PC-9 (cell line): ENCODE results near the gene CCDC51. TPM values are rescaled to one million over a fixed set of nuclear protein-coding genes. Genes with fewer than 3 reads are reported as not detected.

Experiments
- BruUV-seq: library from RNA; stranded (reverse); fragments of 400-500 nt; replicated peaks from 2 replicates; lab custom pipeline; 2021; lab: Mats Ljungman, UMichigan
- CTCF ChIA-PET: fragments of 300-600 bp; sonication (Branson Sonifier 250); formaldehyde crosslinking; loops from one replicate; lab custom pipeline; 2022; ENCODE audit warnings: antibody characterized with exemption; lab: Charles Lee
- POLR2A ChIA-PET: fragments of 300-600 bp; sonication (Branson Sonifier 250); formaldehyde crosslinking; loops from one replicate; lab custom pipeline; 2022; ENCODE audit warnings: antibody characterized with exemption; ENCODE audit not compliant: unreplicated experiment; lab: Charles Lee
- DNase-seq, 2 experiments: peaks; one replicate each; pipeline versions ENCODE4 v3.0.0 to v3.0.0-alpha.2; 2015 to 2022; ENCODE audit warnings: mixed read lengths in 1 of 2
- H2AFZ ChIP-seq: fragments of 200-600 bp; sonication (generic); 2 replicates; pipeline ENCODE4 v1.8.1; 2017; ENCODE audit warnings: antibody characterized with exemption
- H3F3A ChIP-seq: fragments of 200-600 bp; sonication (generic); 2 replicates; pipeline ENCODE4 v1.8.1; 2017; ENCODE audit warnings: antibody characterized with exemption, mild to moderate bottlenecking, low read depth; ENCODE audit not compliant: insufficient read depth
- H3K27ac ChIP-seq: fragments of 200-600 bp; sonication (generic); 2 replicates; pipeline ENCODE4 v1.6.1; 2016; ENCODE audit warnings: mixed run types
- H3K27me3 ChIP-seq: fragments of 200-600 bp; sonication (generic); 2 replicates; pipeline ENCODE4 v1.6.1; 2016; ENCODE audit warnings: low read depth, mixed run types; ENCODE audit not compliant: insufficient read depth
- H3K36me3 ChIP-seq: fragments of 200-600 bp; sonication (generic); 2 replicates; pipeline ENCODE4 v1.6.1; 2016; ENCODE audit warnings: low read depth, mixed run types
- H3K4me1 ChIP-seq: fragments of 200-600 bp; sonication (generic); replicated peaks from 2 replicates; pipeline ENCODE4 v1.6.1; 2016; ENCODE audit warnings: mixed run types; ENCODE audit not compliant: insufficient read depth
- H3K4me2 ChIP-seq: fragments of 200-600 bp; sonication (generic); 2 replicates; pipeline ENCODE4 v1.6.1; 2017; ENCODE audit warnings: mixed run types
- H3K4me3 ChIP-seq: fragments of 200-600 bp; sonication (generic); 2 replicates; pipeline ENCODE4 v1.6.1; 2016; ENCODE audit warnings: mixed run types
- H3K79me2 ChIP-seq: fragments of 200-600 bp; sonication (generic); 2 replicates; pipeline ENCODE4 v1.6.1; 2017; ENCODE audit warnings: low read depth, mixed run types
- H3K9me2 ChIP-seq: fragments of 200-600 bp; sonication (generic); 2 replicates; pipeline ENCODE4 v1.8.1; 2017; ENCODE audit warnings: mild to moderate bottlenecking; ENCODE audit not compliant: insufficient read depth
- H3K9me3 ChIP-seq: fragments of 200-600 bp; sonication (generic); 2 replicates; pipeline ENCODE4 v1.8.1; 2016; ENCODE audit warnings: low read depth; ENCODE audit not compliant: insufficient read depth
- H4K20me1 ChIP-seq: fragments of 200-600 bp; sonication (generic); 2 replicates; pipeline ENCODE4 v1.8.1; 2017; ENCODE audit not compliant: insufficient read depth
- CTCF ChIP-seq: fragments of 200-600 bp; sonication (generic); conservative IDR thresholded peaks from 2 replicates; pipeline ENCODE4 v1.6.1; 2017; ENCODE audit warnings: mixed run types, antibody characterized with exemption, mild to moderate bottlenecking, moderate library complexity
- EZH2 ChIP-seq: fragments of 200-600 bp; sonication (generic); IDR thresholded peaks from 2 replicates; pipeline ENCODE4 v1.8.0; 2017; ENCODE audit warnings: antibody characterized with exemption, low read depth
- intact Hi-C: fragments of 100-400 bp; cut with micrococcal nuclease; formaldehyde crosslinking; loops from one replicate; pipeline ENCODE4 v1.10.0; 2022; ENCODE audit not compliant: unreplicated experiment
- total RNA-seq: library from RNA; stranded (reverse); gene quantifications from 2 replicates; pipeline ENCODE4 v1.2.3, GENCODE V29; 2021

CCDC51 gene
- total RNA-seq, 1 experiment from 2014 or later = 28.5 TPM

- POLR2A ChIA-PET = no interaction called here
- BruUV-seq = no TSS peak
- H3K27me3 ChIP-seq = no peaks in the 10 kb centered on the region
- TF ChIP-seq CTCF (no peak), EZH2 (no peak)
- no peak for DNase-seq
- H4K20me1 ChIP-seq = no peaks in the 10 kb centered on the region
- H3K27ac ChIP-seq = no peak overlapping the region
- intact Hi-C loops = no loop called here
- no peak overlapping the region for H3K4me3 ChIP-seq
- H2AFZ ChIP-seq = no peak overlapping the region
- H3K36me3 ChIP-seq = no peaks in the 10 kb centered on the region
- H3K79me2 ChIP-seq = no peaks in the 10 kb centered on the region
- CTCF ChIA-PET = interaction anchor here (0.6 kb wide), 1 partner anchor 210 kb away, joined by 3 read pairs; no protein-coding TSS in a partner anchor
- H3K9me2 ChIP-seq = no peaks in the 10 kb centered on the region
- H3K4me1 ChIP-seq = no peaks in the 10 kb centered on the region
- H3K9me3 ChIP-seq = no peaks in the 10 kb centered on the region
- H3K4me2 ChIP-seq = no peak overlapping the region
- no peaks in the 10 kb centered on the region for H3F3A ChIP-seq
These were observed 24.5 kb downstream of the CCDC51 start for GRCh38 chr3:48415251-48415953.

GRCh38 chr3:48414376-48415250 lies 25.3 kb downstream of the CCDC51 start:
- BruUV-seq = no TSS peak
- ChIA-PET POLR2A (no interaction called here), CTCF (no interaction called here)
- Histone ChIP-seq H4K20me1 (no peaks in the 10 kb centered on the region), H3K9me3 (no peaks in the 10 kb centered on the region), H3K27me3 (no peaks in the 10 kb centered on the region), H3K36me3 (no peaks in the 10 kb centered on the region), H3K9me2 (no peaks in the 10 kb centered on the region), H3K4me3 (no peak overlapping the region), H3K79me2 (no peaks in the 10 kb centered on the region), H3K4me1 (no peaks in the 10 kb centered on the region), H3K4me2 (no peak overlapping the region), H2AFZ (no peak overlapping the region), H3K27ac (no peak overlapping the region), H3F3A (no peaks in the 10 kb centered on the region)
- DNase-seq = no peak
- intact Hi-C loops = no loop called here
- no peak for TF ChIP-seq CTCF
- no peak for TF ChIP-seq EZH2

- no peaks in the 10 kb centered on the region for H4K20me1 ChIP-seq
- H3K4me1 ChIP-seq = no peaks in the 10 kb centered on the region
- H3K4me2 ChIP-seq = no peak overlapping the region
- no peaks in the 10 kb centered on the region for H3K9me3 ChIP-seq
- no peaks in the 10 kb centered on the region for H3K79me2 ChIP-seq
- DNase-seq = no peak
- H3K9me2 ChIP-seq = no peaks in the 10 kb centered on the region
- no peaks in the 10 kb centered on the region for H3F3A ChIP-seq
- BruUV-seq = no TSS peak
- no peaks in the 10 kb centered on the region for H3K27me3 ChIP-seq
- CTCF ChIA-PET = no interaction called here
- TF ChIP-seq CTCF (no peak), EZH2 (no peak)
- intact Hi-C loops = no loop called here
- H3K36me3 ChIP-seq = no peaks in the 10 kb centered on the region
- H3K27ac ChIP-seq = no peak overlapping the region
- POLR2A ChIA-PET = no interaction called here
- H2AFZ ChIP-seq = no peak overlapping the region
- H3K4me3 ChIP-seq = no peak overlapping the region
These were observed 26.3 kb downstream of the CCDC51 start for GRCh38 chr3:48413611-48414010.
